Sciatic nerve (tissue), 1 donor: ENCODE measurements around the gene GLDN. TPM values are rescaled to one million over a fixed set of nuclear protein-coding genes. Genes with fewer than 3 reads are reported as not detected.

Experiments used
- microRNA-seq: library from miRNA; unstranded; fragments of <30 nt; microRNA quantifications from one replicate; pipeline ENCODE4 v1.2.0, GENCODE V29; 2020
- total RNA-seq: library from RNA; stranded (reverse); fragmentation: NEBNext Ultra II Directional; extraction: Animal tissue kit (Norgen Biotek cat#: 25700); gene quantifications from one replicate; pipeline ENCODE4 v1.2.1, GENCODE V29; 2021
- donor health status: DM: no; HTN: no; CAD: no.

The GLDN gene
- total RNA-seq, 1 donor from 2014 or later: 94.5 TPM

Small RNA genes lying within 50 kb of the gene (microRNA-seq; reads per million reads assigned to microRNA genes)
- gene MIR7973-1 (not detected), gene MIR7973-2 (not detected)

Other genes starting within 250 kb of the GLDN start
- 10.8 TPM for gene TNFAIP8L3, start 246.7 kb upstream of the GLDN start, total RNA-seq
- 24.0 TPM for gene CYP19A1, start 3.1 kb upstream of the GLDN start, total RNA-seq